Measurements from ENCODE around the gene RNF39.
"Not testable (repeated sequence)": the region's sequence is repeated elsewhere in the genome, so short reads cannot be mapped to it uniquely, and the experiment has no call there.

Gene RNF39

DNA sequence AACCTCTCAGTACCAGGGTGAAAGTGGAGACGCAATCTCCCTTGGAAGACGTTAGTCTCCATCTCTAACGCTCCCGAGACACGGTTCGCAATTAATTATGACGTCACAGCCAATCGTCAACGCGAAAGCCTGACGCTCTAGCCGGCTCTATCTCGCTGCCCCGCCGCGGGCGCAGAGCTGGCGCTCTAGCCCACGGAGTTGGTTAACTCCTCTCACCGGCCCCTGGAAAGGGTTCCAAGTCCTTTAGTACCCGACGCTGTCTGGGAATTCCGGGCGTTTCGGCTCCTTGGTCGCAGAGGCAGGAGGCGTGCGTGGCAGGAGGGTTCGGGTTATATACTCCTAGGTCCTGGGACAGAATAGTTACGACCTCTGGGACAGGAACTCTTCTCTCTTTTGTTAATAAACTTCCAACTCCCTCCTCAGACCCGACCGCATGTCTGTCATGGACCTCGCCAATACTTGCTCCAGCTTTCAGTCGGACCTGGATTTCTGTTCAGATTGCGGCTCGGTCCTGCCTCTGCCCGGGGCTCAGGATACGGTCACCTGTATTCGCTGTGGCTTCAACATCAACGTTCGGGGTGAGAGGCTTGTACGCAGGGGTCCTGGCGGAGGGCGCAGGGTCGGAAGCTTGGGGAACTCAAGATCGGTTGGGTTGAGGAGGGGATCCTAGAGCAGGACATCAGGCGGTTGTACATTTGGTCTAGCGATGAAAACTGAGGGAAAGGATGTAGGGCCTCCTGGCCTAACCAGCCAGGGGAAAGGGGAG is 14.3 kb downstream of the RNF39 start, which contains the start of gene POLR1H:
Gene POLR1H (plus strand): TSS at position 174 of the 766 bp plus-strand sequence. CDS start 260 bp downstream, at position 434.
- peak; percentile 89 for DNase-seq

DNA sequence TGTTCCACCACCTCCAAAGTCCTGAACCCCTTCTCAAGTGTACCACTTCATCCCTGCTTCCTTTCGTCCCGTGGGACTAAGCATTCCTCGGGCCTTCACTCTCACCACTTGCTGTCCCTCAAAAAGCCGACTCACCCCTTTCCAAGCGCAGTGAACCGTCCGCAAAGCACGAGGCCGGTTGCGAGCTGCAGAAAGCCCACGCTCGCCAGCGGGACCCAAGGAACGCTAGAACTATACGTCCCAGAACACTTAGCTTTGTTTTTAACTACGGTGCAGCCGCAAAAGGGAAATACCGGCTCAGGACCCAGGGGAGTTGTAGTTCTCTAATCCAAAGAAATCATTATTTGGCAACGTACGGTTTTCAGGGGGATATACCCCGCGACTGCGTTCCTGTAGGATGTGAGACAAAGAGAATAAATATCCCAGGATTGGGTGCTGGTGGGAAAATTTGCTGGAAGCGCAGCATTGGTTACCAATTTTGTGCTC is 14.9 kb downstream of the RNF39 start:
- DNase-seq = peak; percentile 66

DNA sequence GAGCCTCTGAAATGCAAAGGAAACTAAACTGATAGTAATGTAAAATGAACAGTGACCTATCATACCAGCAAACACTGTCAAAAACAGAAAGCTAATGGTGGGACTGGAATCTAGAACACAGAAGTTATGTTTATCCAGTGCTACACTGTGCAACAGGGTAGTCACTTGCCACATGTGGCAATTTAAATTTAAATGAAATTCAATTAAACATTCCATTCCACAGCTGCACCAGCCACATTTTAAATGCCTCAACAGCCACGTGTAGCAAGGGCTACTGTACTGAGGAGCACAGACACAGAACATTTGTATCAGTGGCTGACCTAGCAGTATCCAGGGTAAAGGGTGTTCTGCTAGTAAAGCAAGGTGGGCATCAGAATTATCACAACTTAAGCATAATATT is 20.1 kb downstream of the RNF39 start:
- DNase-seq = no peak

DNA sequence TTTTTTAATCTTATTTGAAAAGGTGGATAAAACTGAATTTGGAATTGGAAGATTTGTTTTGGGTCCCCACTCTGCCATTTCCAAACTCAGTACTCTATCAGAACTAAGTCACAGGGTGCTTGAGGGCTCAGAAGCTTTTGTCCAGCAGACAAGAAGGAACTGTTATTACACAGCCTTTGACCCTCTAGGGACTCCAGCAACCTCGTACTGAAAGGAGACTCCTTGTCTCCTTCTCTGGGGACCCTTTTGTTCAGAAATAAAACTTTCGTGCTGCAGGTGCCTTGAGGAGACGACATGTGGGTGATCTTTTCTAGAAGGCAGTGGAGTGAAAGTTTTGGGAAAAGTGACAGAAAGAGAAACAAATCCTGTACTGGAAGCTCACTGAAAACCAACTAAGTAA is 21.9 kb downstream of the RNF39 start:
- no peak for DNase-seq

DNA sequence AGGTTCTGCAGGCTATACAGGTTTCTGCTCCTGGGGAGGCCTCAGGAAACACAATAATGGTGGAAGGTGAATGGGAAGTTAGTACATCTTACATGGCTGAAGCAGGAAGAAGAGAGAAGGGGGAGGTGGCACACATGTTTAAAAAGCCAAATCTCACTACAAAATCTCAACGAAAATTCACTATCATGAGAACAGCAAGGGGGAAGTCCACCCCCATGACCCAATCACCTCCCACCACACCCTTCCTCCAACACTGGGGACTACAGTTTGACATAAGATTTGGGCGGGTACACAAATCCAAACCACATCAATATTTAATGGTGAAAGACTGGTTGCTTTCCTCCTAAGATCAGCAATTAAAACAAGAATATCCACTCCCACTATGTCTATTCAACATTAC is 28.3 kb downstream of the RNF39 start:
- DNase-seq = no peak

DNA sequence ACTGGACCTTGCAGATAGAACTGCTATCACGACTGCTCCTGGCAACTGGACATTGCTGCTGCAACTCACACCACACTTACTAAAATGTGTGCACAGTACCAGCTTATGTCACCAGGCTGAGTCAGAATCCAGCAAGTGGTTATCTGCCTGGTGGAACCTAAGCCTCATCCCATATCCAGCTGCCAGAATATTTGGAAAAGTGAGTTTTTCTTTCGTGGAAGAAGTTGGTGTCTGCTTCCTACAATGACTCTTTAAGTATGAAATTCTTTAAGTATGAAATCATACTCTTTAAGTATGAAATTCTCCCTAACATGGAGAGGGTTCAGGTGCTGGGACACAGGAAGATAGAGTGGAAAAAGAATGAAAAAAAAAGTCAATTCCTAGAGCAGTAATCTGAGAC is 30.9 kb downstream of the RNF39 start:
- DNase-seq = no peak

DNA sequence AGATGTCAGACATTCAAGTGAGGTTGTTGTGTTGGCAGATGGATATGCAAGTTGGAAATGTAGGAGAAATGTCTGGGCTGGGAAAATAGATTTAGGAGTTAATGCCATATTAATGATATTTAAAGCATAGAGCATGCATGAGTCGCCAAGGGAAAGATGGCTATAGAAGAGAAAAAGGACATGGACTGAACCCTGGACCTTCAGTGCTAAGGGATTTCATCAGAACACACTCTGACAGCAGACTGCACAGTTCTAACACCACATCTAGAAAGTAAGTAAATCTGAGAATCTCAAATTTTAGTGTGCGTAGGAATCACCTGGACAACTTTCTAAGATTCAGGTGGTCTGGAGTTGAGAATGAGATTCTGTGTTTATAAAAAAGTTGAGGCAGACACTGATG is 31.8 kb downstream of the RNF39 start:
- DNase-seq = no peak

DNA sequence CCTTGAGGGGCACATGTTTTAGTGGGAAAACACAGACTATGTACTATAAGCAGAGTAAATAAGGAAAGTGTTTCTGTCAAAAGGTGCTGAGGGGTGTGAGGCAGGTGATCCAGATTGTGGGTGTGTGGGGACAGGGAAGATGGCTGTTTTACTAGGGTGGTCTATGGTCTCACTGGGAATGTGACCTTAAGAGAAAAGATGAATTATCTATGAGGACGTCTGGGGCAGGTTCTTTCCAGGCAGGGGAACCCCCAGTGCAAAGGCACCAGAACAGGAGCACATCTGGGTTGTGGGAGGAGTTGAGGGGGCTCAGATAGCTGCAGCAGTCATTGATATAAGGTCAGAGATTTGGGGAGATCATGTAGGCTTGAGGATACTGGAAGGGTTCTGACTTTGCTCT is 32.7 kb downstream of the RNF39 start:
- no peak for DNase-seq

DNA sequence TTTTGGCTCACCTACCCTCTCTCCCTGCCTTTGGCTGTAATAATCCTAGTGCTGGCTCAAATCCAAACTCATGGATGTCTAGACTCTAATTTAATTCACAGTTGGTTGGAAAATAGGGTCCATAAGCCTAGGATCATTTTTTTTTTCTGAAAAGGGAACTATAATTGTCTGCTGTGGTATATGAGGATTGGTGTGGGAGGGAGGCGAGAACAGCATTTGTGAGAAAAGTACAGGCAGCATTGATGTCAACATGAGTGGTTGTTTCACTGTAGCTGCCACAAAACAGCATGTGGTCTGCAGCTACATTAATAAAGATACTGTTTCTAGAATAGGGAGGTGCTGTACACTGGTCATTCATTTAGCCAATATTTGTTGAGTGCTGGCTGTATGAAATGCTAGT is 33.1 kb downstream of the RNF39 start:
- no peak for DNase-seq

DNA sequence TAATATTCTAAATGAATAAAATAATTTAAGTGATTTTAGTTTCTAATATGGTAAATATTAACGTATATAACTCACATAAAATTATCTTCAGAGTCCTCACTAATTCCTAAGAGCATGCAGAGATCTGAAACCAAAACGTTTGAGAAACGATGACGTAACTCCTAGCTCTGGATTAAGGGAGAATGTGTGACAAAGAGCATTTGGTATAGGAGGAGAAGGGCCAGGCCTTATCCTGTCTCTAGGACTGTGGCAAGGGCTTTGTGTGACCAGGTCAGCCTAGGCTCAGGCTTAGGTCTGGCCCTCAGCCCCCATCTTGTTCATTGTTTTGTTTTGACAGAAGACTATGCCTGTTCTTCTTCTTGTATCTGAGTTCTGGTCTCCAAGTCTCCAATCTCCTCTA is 33.7 kb downstream of the RNF39 start:
- no peak for DNase-seq

DNA sequence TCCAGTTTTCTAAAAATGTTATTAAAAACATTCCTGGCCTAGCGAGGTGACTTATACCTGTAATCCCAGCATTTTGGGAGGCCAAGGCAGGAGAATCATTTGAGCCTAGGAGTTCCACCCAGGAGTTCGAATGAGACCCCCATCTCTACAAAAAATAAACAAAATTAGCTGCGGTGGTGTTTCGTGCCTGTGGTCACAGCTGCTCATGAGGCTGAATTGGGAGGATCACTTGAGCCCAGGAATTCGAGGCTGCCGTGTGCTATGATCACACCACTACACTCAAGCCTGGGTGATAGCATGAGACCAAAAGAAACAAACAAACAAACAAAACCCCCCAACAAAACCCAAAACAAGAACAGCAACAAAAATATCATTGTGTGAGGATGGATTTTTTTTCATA is 34.3 kb downstream of the RNF39 start:
- no peak for DNase-seq

DNA sequence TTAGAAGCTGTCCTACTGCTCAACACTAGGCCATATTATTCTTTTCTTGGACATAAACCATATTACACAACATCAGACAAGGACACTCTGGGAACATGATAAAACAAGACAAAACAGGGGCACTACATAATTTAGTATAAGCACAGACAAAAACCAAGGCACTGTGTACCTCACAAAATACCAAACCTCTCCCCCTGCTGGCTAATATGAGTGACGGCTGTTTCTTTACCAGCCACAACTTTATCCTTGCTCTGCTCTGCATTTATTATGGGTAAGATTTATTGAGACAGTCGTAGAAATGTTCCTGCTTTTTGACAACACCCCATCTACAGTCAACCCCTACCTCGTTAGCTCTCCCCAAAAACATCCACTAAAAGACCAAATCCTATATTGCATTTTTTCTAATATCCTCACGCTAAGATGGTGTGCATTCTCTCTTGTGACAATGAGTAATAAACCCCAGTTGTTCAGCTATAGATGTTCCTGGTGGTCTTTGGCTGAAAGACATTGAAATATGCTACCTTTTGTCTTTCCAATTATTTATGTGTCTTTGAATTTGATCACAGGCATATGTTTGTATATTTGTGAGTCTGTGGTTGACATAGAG is 38.3 kb downstream of the RNF39 start:
- no peak for DNase-seq

DNA sequence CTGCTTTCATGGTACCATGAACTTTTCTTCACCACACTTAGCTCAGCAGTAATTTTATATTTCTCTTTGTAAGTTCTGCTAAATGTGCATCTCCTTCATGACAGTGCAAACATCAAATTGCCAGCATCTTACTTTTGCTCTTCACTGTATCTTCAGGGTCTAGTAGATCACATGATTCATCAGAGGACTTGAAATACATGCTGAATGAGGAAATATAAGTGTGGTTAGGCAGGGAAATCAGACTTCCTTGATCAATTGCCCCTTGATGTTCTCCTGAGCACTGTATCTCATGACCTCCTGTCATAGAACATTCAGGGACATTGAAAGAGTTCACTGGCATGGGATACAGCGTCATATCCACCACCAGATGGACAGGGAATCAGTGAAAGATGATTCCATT is 39.8 kb downstream of the RNF39 start:
- DNase-seq = no peak

DNA sequence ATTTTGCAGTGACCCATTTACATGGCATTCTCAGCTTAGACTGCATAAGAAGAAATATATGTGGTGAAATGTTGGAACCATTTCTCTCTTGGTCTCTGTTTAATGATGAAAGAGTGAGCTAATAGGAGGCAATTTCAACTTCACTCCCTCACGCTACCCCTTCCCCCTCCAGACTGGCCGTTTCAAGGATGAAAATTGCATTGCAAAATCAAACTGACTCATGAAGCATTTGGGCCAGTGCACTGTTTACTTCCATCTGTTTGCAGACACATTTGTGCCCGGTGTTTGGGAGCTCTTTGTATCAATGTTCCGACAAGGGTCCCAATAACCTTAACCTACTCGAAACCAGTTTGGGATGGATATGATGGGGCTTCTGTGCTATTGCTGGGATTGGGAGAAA is 42.1 kb downstream of the RNF39 start:
- DNase-seq = not testable (repeated sequence)

DNA sequence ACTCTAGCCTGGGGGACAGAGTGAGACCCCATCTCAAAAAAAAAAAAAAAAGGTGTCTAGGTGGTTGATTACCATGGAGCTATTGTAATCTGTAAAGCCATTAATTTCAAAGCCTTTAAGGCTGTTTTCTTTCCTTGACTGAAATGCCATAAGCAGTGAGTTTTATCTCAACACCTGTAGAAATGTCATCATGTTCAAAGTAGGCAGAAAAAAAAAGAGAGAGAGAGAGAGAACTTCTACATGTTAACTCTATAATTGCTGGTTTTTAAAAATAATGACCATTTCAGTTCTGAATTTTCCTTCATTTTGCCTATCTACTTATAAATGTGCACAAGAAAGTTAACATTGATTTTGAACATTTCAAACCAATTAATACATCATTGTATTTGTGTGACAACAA is 44.2 kb downstream of the RNF39 start:
- DNase-seq = no peak

DNA sequence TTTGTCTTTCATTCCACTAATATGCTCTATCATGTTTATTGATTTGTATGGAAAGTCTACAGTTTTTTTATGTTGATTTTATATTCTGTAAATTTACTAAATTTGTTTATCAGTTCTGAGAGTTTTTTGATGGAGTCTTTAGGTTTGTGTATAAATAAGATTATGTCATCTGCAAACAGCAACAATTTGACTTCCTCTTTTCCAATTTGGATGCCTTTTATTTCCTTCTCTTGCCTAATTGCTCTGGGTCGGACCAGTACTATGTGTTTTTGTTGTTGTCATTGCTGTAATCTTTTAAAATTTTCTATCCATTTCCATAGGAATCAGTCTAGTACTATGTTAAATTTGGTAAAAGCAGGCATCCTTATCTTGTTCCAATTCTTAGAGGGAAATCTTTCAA is 46.0 kb downstream of the RNF39 start:
- no peak for DNase-seq

DNA sequence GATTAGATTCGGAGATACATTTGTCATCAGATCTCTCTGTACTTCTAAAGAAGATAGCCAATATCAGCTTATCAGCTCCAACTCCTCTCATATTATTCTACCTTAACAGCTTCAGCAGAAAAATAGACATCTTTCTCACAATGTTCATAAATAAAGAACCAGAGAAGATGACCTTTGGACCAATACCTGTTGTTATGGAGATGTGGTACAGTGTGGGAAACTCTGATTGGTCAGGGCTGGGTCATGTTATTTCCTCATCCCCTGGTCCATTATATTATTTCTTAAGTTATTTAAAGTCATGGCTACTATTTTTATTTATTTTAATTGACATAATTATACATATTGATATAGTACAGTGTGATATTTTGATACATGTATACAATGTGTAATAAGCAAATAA is 50.4 kb downstream of the RNF39 start:
- no peak for DNase-seq

DNA sequence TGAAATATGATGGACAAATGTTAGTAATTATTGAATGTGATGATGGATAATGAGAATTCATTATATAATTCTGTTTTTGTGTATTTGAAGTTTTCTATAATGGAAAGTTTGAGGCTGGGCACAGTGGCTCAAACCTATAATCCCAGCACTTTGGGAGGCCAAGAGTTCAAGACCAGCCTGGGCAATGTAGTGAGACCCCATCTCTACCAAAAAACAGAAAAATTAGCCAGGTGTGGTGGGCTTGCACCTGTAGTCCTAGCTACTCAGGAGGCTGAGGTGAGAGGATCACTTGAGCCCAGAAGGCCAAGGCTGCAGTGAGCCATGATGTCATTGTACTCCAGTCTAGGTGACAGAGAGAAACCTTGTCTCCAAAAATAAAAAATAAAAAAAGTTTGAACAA is 52.9 kb downstream of the RNF39 start:
- not testable (repeated sequence) for DNase-seq

DNA sequence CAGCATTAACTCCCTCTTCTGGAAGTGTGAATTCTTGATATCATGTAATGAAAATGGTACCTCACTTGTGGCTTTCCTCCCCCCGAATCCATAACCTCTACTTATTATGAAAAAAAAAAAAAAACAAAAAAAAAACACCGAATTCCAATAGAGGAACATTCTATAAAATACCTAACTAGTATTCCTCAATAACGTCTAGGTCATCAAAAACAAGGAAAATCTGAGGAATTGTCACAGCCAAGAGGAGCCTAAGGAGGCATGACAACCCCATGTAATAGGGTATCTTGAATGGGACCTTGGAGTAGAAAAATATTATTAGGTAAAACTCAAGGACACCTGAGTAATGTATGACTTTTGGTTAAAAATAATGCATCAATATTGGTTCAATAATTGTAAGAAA is 53.4 kb downstream of the RNF39 start:
- no peak for DNase-seq

DNA sequence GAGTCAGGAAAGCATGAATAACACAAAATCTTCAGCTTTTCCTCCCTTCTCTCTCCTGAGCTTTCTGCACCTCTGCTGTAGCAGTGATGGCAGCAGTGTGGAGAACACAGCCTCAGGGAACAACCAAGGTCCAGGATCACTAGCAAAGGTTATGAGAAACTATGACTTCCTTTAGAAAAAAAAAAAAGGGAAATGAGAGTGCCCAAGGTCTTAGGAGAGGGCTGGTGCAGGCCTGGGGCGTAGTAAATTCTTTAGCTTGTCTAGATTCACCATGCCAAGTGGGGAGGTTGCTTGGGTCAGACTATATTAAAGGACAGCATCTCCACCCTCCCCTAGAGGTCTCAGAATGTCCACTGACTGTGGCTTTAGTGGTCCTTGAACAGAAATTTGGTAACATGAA is 54.9 kb downstream of the RNF39 start:
- no peak for DNase-seq

All from activated CD8-positive, alpha-beta memory T cell treated with anti-CD3 and anti-CD28 coated beads, Interleukin-2, amount 50 U/mL, for 48 hours (primary cell).